ENCODE data around the gene UNC5C.

The UNC5C gene

DNA sequence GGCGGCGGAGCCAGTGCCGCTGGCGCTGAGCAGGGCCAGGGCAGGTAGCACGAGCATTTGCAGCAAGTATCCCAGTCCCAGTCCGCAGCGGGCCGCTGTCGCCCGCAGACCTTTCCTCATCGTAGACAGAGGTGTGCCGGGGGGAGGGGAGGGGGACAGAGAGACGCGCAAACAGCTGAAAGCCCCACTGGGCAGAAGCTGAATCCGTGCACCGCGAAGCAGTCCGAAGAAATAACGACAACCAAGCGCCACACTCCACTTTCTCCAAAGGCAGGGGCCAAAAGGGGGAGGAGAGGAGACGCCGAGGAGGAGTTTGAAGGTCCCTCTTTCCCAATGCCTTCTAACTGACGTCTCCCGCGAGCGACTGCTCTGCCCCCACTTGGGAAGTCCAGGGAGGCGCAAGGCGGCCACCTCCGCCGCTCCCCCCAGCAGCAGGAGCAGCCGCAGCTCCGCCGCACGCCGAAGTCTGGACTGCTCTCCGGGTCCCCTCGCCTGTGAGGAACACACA is at the start of gene UNC5C:
Gene UNC5C (minus strand): TSS at position 236 of the 508 bp plus-strand sequence.
- DNase-seq = peak in 39 of 51 donors; percentile 38 to 92 (median 79)

GRCh38 chr4:95596676-95597075 is 47.9 kb upstream of the UNC5C start:
- DNase-seq = no peak

DNA sequence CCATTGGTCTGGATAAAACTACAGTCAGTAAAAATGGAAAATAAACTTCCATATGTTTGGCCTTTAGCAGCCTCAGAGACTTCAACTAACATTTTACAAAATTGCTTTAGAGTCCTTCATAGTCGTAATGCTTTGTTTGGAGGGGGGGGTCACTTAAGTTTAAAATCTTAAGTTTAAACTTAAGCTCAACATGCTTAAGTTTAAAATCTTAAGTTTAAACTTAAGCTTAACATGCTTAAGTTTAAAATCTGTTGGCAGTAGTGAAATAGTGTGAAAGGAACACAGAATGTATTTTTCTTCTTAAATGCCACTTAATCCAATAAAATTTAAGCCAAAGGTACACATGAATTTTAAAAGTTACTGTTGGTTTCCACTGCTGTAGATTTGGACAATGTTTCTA is 45.9 kb upstream of the UNC5C start:
- DNase-seq = no peak

DNA sequence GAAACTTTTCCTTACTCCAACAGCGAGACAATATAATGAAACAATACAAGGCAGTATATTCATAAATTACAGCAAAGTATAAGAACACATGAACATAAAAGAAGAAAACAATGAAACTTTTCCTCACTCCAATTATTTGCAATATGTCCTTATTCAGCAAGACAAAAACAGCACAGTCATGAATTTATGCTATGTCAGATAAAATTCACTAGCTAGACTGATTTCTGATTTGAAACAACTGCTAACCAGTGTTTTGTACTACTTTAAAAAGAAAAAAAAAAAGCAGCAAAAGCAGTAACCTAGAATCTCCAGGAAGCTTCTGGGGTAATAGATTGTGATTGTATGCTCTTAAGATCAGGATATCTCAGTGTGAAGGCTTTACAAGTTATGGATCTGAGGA is 45.2 kb upstream of the UNC5C start:
- no peak for DNase-seq

DNA sequence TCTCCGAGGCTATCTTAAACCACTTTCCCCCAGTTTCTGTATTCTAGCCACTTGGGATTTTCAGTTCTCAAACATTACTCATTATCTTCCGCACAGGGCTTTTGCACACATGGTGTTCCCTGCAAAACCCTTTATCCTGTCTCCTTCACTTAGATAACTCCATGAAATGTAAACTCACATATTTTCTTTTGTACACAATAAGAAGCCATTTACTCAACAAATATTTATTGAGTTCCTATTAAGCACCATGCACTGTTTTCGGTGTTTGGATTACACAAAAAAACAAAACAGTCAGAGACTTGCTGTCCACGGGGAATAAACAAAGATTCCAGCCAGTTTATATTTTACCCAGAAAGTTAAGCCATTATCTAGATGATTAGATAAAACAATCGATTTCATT is 42.5 kb upstream of the UNC5C start:
- DNase-seq = no peak

DNA sequence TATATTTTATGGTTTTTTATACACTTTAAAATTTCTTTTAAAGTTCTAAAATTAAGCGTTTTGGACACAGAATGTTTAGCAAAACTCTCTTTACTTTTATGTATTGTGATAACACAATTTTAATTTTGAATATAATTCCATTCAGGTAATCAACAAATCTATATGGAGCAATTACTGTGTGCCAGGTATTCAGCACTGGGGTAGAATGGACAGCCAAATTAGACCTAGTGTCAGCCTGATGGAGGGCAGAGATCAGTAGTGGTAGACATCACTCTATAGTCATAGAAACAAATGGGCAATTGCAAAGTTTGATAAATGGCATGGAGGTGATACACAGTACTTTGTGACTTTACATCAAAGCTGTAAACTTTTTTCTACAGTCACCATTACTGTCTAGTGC is 41.8 kb upstream of the UNC5C start:
- DNase-seq = no peak

DNA sequence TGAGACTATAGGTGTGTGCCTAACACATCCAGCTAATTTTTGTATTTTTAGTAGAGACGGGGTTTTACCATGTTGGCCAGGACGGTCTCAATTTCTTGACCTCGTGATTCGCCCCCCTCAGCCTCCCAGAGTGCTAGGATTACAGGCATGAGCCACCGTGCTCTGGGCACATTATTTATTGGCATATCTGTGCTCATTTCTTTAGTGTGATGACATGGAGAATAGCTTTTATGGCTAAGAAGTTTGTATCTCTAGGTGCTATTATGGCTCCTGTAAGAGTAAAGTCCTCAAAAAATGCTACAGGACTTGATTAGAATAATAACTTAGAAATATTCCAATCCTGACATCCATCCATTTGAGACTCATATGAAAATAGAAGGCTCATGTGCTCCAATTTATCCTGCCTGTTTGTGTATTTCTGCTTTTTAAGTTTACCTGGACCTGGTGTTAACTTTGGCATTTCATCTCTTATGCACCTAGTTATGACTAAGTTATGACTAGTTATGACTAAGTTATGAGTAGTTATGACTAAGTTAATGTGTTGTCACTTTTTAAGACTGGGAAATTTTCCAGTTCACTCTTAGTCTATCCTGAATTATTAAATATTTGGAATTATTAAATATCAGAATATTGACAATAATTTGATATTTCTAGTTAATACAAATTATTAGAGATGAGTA is 36.4 kb upstream of the UNC5C start:
- DNase-seq = no peak

GRCh38 chr4:95580226-95580625 is 31.5 kb upstream of the UNC5C start:
- DNase-seq = no peak

- DNase-seq = no peak
Observed at GRCh38 chr4:95572304-95572991, 23.7 kb upstream of the UNC5C start.

DNA sequence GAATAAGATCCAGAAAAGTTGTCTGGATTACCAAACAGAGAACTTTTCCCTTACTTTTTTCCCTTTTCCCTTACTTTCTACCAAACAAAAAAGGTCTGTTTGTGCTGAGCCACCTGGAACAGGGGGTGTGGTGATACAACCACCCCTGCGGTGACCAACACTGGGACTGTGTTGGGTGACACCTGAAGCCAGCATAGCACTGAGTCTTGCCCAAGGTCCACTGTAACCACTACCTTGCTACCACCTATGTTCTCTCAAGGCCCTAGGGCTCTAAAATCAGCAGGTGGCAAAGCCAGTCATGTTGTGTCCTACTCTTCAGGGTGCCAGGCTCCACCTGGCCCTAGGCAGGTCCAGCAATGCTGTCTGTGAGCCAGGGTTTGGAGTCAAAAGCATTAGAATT is 22.8 kb upstream of the UNC5C start:
- no peak for DNase-seq

DNA sequence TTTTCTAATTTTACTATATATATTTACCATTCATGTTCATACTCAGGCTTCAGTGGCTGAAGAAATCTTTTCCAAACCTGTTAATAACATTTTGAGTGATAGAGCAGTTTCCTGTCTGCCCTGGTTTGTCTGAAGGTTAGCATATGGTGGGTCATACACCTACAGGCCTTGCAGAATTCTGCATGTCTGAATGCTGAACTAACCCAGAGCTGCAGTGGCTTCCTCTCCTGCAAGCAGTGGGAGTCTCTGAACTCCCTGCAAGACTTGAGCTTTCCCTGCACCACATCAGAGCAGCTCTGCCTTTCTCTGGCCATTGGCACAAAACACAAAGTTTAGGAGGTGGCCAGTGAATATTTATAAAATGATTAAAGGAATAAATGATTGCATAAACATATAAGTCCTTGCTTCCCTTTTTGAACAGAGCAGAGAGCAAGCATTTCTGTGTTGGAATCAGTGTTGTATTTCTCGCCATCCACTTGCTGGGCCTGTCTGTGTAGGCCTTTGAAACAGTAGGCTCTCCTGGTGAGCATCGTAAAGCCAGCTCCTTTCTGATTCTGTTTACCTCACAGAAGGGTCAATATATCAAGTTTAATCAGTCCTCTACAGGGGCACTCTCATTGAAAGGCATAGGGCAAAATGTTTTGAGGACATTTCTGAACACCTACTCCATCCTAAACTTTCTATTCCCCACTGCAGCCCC is 15.0 kb upstream of the UNC5C start:
- no peak for DNase-seq

DNA sequence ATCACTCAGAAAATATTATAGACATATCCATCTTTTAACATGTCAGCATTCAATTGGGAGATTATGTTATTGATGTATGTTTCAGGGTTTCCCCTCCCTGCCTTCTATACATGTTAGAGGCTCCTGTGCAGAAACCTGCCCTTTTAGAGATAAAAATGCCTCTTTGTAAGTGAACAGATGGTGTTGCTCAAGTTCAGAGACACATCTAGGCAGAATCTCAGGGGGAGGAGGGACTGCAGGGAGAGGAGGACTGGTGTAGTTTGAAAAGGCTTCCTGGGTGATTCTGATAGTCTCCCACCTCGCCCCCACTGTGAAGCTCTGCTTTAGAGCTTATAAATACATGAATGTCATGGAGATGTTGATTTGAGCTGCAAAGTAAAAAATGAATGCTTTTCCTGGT is 12.0 kb upstream of the UNC5C start:
- no peak for DNase-seq

GRCh38 chr4:95556207-95556859 is 7.6 kb upstream of the UNC5C start:
- no peak for DNase-seq

DNA sequence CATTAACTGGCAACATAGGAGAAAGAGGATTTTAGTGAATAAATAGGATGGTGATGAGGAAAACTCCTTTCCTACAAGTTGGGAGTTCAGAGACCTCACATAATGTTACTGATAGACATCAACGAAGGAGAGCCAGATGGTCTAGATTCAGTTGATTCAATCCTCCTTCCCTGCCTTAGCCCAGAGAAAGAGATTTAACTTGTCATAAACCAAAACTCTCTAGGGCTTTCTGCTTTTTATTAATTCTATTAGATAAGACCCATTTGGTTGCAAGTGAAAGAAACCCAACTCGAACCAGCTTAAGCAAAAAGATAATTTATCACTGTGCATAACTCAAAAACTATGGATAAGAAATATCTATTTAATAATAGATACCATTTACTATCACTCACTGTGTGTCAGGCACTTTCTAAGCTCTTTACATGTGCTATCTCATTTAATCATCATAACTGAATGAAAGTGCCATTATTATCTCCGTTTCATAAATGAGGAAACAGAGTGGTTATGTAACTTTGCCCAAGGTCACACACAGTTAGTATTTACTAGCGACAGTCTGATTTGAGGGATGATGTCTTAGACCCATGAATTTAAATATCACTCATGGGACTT is 4.3 kb upstream of the UNC5C start:
- no peak for DNase-seq

- no peak for DNase-seq
Observed at GRCh38 chr4:95551653-95552052, 2.9 kb upstream of the UNC5C start.

- peak in 2 of 51 donors; percentile 31 to 47 for DNase-seq
Observed at GRCh38 chr4:95550115-95550987, 1.6 kb upstream of the UNC5C start.

DNA sequence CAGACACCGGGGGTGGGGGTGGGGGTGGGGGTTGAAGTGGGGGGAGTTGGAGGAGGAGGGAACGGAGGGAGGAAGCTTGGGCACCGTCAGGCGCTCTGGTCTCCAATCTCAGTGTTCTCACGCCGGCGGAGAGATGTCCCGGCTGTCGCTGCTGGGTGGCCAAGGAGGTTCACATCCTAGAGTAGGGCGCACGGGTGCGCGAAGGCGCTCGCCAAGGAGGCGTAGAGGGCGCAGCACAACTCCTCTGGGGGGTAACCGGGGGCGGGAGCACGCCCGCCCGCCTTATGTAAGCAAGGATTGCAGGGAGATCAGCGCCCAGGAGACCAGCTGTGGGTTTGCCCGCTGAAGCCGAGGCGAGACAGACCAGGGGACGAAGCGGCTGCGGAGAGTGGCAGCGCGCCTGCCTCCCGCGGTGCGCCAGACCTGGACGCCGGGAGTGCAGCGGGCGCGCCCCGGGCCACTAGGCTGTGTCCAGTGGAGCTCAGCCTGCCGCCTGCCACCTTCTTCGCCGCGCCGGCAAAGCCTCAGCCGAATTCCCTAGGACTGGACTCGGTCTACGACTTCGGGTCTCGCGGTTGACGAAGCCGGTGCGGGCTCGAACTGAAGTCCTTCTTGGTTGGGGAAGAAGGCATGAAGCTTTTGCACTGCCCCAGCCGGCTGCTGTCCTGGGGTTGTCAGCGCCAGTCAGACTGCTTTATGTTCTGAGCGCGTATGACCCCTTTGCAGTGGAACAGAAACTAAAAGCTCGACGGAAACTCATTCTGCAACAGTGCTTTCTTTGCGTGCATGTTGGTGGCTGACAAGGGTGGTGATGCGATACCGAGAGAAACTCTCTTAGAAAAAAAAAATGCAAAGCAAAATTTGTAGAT is 707 bp upstream of the UNC5C start:
- peak in 45 of 51 donors; percentile 26 to 91 (median 78) for DNase-seq

GRCh38 chr4:95547715-95548471 is 880 bp downstream of the UNC5C start:
- DNase-seq = peak in 45 of 51 donors; percentile 6 to 92 (median 59)

All from hypothalamus (tissue), 51 donors.